Esophagus squamous epithelium (tissue), 4 donors: Measurements from ENCODE around the gene RASGRF2.

ENCODE experiments used
- POLR2A ChIP-seq, 4 donors: fragments of 450-650 bp; IDR thresholded peaks; one replicate each; pipeline ENCODE4 v1.6.1; 2017; ENCODE audit warnings: antibody characterized with exemption in 4 of 4, mild to moderate bottlenecking in 4 of 4, moderate library complexity in 3 of 4
- TF ChIP-seq, protein P1 (sequence below), 6 experiments: fragments of 450-650 bp in 4 of 6; fragments of 200-600 bp in 2 of 6; sonication (generic) in 2 of 6; IDR thresholded peaks; one replicate each; pipeline ENCODE4 v1.5.1; 2016 to 2019; ENCODE audit warnings: antibody characterized with exemption in 6 of 6, mild to moderate bottlenecking in 4 of 6, moderate library complexity in 4 of 6

DNA sequence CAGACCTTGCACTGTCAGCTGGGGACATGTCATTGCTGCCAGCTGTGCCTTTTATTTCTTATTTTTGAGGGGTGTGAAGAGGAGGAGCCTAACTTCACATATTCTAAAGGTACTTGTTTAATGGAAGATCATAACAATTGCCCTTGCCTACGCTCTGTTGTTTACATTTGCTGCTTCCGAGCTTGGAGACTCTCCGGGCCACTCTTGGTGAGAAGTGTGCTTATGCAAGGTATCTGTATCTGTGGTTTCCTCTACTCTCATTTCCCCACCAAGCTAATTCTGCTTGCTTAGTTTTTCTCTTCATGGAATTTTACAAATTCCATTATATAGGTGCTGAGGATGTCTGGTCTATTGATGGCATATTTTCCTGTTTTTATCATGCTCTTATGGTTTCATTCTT lies 105.3 kb downstream of the RASGRF2 start:
- TF ChIP-seq, protein P1, sequence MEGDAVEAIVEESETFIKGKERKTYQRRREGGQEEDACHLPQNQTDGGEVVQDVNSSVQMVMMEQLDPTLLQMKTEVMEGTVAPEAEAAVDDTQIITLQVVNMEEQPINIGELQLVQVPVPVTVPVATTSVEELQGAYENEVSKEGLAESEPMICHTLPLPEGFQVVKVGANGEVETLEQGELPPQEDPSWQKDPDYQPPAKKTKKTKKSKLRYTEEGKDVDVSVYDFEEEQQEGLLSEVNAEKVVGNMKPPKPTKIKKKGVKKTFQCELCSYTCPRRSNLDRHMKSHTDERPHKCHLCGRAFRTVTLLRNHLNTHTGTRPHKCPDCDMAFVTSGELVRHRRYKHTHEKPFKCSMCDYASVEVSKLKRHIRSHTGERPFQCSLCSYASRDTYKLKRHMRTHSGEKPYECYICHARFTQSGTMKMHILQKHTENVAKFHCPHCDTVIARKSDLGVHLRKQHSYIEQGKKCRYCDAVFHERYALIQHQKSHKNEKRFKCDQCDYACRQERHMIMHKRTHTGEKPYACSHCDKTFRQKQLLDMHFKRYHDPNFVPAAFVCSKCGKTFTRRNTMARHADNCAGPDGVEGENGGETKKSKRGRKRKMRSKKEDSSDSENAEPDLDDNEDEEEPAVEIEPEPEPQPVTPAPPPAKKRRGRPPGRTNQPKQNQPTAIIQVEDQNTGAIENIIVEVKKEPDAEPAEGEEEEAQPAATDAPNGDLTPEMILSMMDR (IDR thresholded peaks at IDR 0.05) = no peak
- no peak for TF ChIP-seq POLR2A (IDR thresholded peaks at IDR 0.05)
